HG03558 (cell line): ENCODE results near the gene TRABD2B.

Experiments used
- ATAC-seq: cut with Tn5 transposase; IDR thresholded peaks from one replicate; pipeline ENCODE4 v1.9.1; 2021; ENCODE audit warnings: moderate number of reproducible peaks; ENCODE audit not compliant: unreplicated experiment; ENCODE audit errors: extremely low read depth

TRABD2B gene

GRCh38 chr1:47866601-47867437, 130.4 kb downstream of the TRABD2B start:
- ATAC-seq: no peak

GRCh38 chr1:47865881-47866535, 131.2 kb downstream of the TRABD2B start:
- no peak for ATAC-seq

GRCh38 chr1:47859092-47859743, 138.0 kb downstream of the TRABD2B start:
- no peak for ATAC-seq

- no peak for ATAC-seq
Observed at GRCh38 chr1:47856996-47857395, 140.2 kb downstream of the TRABD2B start.

GRCh38 chr1:47855230-47855629, 142.0 kb downstream of the TRABD2B start:
- no peak for ATAC-seq

GRCh38 chr1:47854552-47855144, 142.5 kb downstream of the TRABD2B start:
- ATAC-seq: no peak

GRCh38 chr1:47853852-47854251, 143.3 kb downstream of the TRABD2B start:
- no peak for ATAC-seq

GRCh38 chr1:47853059-47853458, 144.1 kb downstream of the TRABD2B start:
- ATAC-seq: no peak

GRCh38 chr1:47852006-47852718, 145.0 kb downstream of the TRABD2B start:
- ATAC-seq: no peak

- no peak for ATAC-seq
Observed at GRCh38 chr1:47850451-47850850, 146.7 kb downstream of the TRABD2B start.

GRCh38 chr1:47849591-47850261, 147.5 kb downstream of the TRABD2B start:
- no peak for ATAC-seq

- ATAC-seq: no peak
Observed at GRCh38 chr1:47849005-47849521, 148.1 kb downstream of the TRABD2B start.

- ATAC-seq: no peak
Observed at GRCh38 chr1:47847763-47848162, 149.4 kb downstream of the TRABD2B start.

- ATAC-seq: no peak
Observed at GRCh38 chr1:47844558-47844955, 152.6 kb downstream of the TRABD2B start.

- no peak for ATAC-seq
Observed at GRCh38 chr1:47843781-47844557, 153.2 kb downstream of the TRABD2B start.

- ATAC-seq: no peak
Observed at GRCh38 chr1:47843059-47843458, 154.1 kb downstream of the TRABD2B start.

- no peak for ATAC-seq
Observed at GRCh38 chr1:47842228-47842919, 154.8 kb downstream of the TRABD2B start.

GRCh38 chr1:47841356-47841755, 155.8 kb downstream of the TRABD2B start:
- no peak for ATAC-seq
